ENCODE data around the gene GALNT14.

GRCh38 chr2:30865892-30866681 lies 272.2 kb downstream of the GALNT14 start:
- TF ChIP-seq CTCF (IDR thresholded peaks at IDR 0.05), result no peak
- TF ChIP-seq POLR2AphosphoS5 (IDR thresholded peaks at IDR 0.05), result no peak
- TF ChIP-seq POLR2A (IDR thresholded peaks at IDR 0.05), result no peak

Measured in transverse colon (tissue), 4 donors.